Central memory CD4-positive, alpha-beta T cell (primary cell): ENCODE results near the gene ERICH2.

Experiments used
- DNase-seq: peaks from one replicate; pipeline ENCODE4 v3.0.0; 2022

The ERICH2 gene

DNA sequence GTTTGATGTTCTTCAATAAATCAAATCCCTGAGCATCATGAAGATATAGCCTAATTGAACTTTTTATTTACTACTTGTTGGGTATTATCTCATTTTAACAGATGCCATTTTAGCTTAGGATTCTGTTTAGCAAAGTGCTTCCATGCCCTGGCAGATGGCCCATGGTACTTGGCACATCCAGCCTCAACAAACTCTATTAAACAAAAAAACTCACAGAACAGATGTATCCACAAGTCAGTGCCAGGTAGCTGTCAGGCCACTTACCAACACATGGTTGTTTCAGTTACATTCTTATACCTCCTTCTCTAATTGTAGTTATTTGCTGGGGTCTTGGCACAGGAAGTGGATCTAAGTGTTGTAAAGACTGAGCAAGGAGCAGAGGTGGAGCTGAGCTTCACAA is 76.1 kb downstream of the ERICH2 start:
- DNase-seq = no peak

DNA sequence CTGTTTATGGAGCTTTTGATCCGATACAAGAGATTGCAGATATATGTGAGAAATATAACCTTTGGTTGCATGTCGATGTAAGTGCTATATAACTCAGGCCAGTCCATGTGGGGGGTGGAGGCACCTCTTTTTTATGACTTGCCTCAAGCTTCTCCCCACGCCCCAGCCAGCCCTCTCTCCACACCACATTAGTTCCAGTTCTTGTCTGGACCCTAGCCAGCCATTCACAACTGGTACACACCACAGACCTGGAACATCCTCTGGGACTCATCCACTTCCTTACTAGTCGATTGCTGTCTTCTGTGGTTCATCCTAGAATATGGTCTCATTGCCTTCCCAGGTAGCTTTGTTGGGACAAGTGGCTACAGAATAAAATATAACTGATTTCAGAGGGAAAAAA is 77.5 kb downstream of the ERICH2 start:
- no peak for DNase-seq
